ENCODE measurements around the gene ZBED3. TPM values are rescaled to one million over a fixed set of nuclear protein-coding genes. Genes with fewer than 3 reads are reported as not detected.
A peak's percentile ranks its signal among the peaks of the same experiment; 100 is the strongest.

The ZBED3 gene
- total and polyA plus RNA-seq, 4 donors, result 1.8 to 17.1 (median 5.3) TPM

DNA sequence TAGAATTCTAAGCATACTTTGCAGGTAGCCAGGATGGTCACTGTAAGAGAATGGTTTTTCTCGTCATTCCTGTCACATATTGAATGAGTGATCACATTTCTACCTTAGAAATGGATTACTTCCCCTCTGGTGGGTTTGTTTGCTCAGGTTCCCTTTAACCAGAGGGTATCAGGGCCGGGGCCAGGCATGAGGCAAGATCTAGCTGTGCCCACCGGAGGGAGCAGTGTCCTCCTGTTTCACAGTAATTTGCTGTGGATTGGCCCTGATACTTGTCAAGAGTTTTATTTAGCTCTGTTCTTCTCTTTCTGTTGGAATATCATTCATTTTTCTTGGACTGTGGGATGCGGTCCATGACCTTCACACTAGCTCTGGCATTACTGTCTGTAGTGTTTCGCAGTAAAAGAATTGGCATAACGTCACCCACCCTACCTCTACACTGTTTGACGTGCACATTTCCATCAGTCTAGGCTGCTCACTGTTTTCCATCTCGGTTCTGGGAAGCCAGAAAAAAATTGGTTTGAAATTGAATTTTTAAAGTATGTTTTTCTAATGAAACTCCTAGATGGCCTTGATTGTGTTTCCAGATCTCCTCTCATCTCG lies 42.4 kb upstream of the ZBED3 start:
- WGBS, 2 donors, result 75 to 81% methylated on average over 9 of the region's 9 CpGs

DNA sequence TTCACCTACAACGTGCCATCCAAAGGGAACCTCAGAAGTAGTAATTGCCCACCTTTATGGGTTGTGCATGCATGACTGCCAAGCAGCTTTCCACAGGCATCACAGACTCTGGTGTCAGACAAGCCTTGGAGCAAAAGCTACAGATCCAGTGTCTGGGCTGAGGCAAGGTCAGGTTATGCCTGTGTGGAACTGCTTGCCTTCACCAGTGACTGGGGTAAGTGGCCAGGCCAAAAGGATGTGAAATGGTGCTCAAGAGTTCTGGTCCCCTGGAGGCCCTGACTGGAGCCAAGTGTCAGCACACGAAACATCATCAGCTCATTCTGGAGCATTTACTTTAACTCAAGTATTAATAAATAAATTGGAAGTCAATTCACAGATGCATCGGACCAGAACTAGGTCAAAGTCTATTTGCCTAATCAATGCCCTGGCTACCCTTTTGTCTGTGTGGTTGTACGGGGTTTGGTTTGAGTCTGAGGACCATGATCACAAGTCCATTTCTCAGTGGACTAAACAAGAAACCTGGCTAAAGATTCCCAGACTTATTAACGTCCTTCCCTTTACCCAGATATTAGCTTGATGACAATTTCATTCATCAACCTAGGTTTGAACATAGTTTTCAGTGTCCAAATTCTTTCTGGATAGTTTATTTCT lies 41.5 kb upstream of the ZBED3 start:
- Histone ChIP-seq H3K9me3 (ENCODE audit: control insufficient read depth in 4 of 4, insufficient read depth in 3 of 4, low read length in 3 of 4) (no peaks in the 10 kb centered on the region), H3K27me3 (ENCODE audit: control insufficient read depth in 3 of 3, insufficient read depth in 3 of 3, low read length in 2 of 3) (no peaks in the 10 kb centered on the region), H3K27ac (ENCODE audit: low read depth in 1 of 2, low read length in 1 of 2) (no peak overlapping the region), H3K4me1 (ENCODE audit: control insufficient read depth in 5 of 5, insufficient read depth in 5 of 5, low read length in 5 of 5) (peaks cover 0 to 2% (median 0%) of the 10 kb centered on the region in 5 donors), H3K36me3 (ENCODE audit: control insufficient read depth in 4 of 4, insufficient read depth in 4 of 4, low read length in 4 of 4) (peaks cover 0 to 1% (median 0%) of the 10 kb centered on the region in 4 donors), H3K4me3 (no peak overlapping the region), H3K9ac (ENCODE audit: insufficient read depth in 1 of 2, low read length in 2 of 2) (no peak overlapping the region)
- ATAC-seq (ENCODE audit: insufficient read depth, low FRiP score) (no peak), DNase-seq (no peak)
- TF ChIP-seq, protein P1, sequence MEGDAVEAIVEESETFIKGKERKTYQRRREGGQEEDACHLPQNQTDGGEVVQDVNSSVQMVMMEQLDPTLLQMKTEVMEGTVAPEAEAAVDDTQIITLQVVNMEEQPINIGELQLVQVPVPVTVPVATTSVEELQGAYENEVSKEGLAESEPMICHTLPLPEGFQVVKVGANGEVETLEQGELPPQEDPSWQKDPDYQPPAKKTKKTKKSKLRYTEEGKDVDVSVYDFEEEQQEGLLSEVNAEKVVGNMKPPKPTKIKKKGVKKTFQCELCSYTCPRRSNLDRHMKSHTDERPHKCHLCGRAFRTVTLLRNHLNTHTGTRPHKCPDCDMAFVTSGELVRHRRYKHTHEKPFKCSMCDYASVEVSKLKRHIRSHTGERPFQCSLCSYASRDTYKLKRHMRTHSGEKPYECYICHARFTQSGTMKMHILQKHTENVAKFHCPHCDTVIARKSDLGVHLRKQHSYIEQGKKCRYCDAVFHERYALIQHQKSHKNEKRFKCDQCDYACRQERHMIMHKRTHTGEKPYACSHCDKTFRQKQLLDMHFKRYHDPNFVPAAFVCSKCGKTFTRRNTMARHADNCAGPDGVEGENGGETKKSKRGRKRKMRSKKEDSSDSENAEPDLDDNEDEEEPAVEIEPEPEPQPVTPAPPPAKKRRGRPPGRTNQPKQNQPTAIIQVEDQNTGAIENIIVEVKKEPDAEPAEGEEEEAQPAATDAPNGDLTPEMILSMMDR (IDR thresholded peaks at IDR 0.05; ENCODE audit: control extremely low read depth, extremely low read depth), result no peak
- WGBS, 2 donors, result 93% methylated on average over 5 of the region's 5 CpGs

More for the DNA sequence above, 42.4 kb upstream of the ZBED3 start:
- TF ChIP-seq, protein P1 (IDR thresholded peaks at IDR 0.05; ENCODE audit: control extremely low read depth, extremely low read depth), result no peak
- no peaks in the 10 kb centered on the region for H3K27me3 ChIP-seq (ENCODE audit: control insufficient read depth in 3 of 3, insufficient read depth in 3 of 3, low read length in 2 of 3)
- peaks cover 0 to 1% (median 0%) of the 10 kb centered on the region in 4 donors for H3K36me3 ChIP-seq (ENCODE audit: control insufficient read depth in 4 of 4, insufficient read depth in 4 of 4, low read length in 4 of 4)
- peak; percentile 35 to 48 (median 41) for DNase-seq
- peaks cover 0 to 3% (median 0%) of the 10 kb centered on the region in 5 donors for H3K4me1 ChIP-seq (ENCODE audit: control insufficient read depth in 5 of 5, insufficient read depth in 5 of 5, low read length in 5 of 5)
- ATAC-seq (ENCODE audit: insufficient read depth, low FRiP score), result no peak
- H3K27ac ChIP-seq (ENCODE audit: low read depth in 1 of 2, low read length in 1 of 2), result no peak overlapping the region
- no peaks in the 10 kb centered on the region for H3K9me3 ChIP-seq (ENCODE audit: control insufficient read depth in 4 of 4, insufficient read depth in 3 of 4, low read length in 3 of 4)
- no peak overlapping the region for H3K9ac ChIP-seq (ENCODE audit: insufficient read depth in 1 of 2, low read length in 2 of 2)
- no peak overlapping the region for H3K4me3 ChIP-seq

DNA sequence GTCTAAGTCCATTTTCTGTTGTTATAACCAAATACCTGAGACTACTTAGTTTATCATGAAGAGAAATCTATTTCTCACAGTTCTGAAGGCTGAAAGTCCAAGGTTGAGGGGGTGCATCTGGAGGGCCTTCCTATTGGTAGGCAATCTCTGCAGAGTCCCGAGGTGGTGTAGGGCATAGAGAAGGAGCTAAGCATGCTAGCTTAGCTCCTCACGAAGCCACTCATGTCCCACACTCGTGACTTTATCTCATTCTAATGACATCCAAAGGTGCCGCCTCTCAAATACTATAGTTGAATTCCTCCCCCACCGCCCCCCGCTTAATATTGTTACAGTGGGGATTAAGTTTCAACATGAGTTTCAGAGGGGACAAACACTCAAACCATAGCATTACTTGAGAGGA lies 36.0 kb upstream of the ZBED3 start:
- peaks cover 0 to 2% (median 0%) of the 10 kb centered on the region in 4 donors for H3K9me3 ChIP-seq (ENCODE audit: control insufficient read depth in 4 of 4, insufficient read depth in 3 of 4, low read length in 3 of 4)
- no peaks in the 10 kb centered on the region for H3K4me1 ChIP-seq (ENCODE audit: control insufficient read depth in 5 of 5, insufficient read depth in 5 of 5, low read length in 5 of 5)
- ATAC-seq (ENCODE audit: insufficient read depth, low FRiP score), result no peak
- H3K9ac ChIP-seq (ENCODE audit: insufficient read depth in 1 of 2, low read length in 2 of 2), result no peak overlapping the region
- H3K4me3 ChIP-seq, result no peak overlapping the region
- 77 to 94% methylated on average over 6 of the region's 6 CpGs for WGBS, 2 donors
- TF ChIP-seq, protein P1 (IDR thresholded peaks at IDR 0.05; ENCODE audit: control extremely low read depth, extremely low read depth), result no peak
- H3K36me3 ChIP-seq (ENCODE audit: control insufficient read depth in 4 of 4, insufficient read depth in 4 of 4, low read length in 4 of 4), result no peaks in the 10 kb centered on the region
- H3K27ac ChIP-seq (ENCODE audit: low read depth in 1 of 2, low read length in 1 of 2), result no peak overlapping the region
- H3K27me3 ChIP-seq (ENCODE audit: control insufficient read depth in 3 of 3, insufficient read depth in 3 of 3, low read length in 2 of 3), result no peaks in the 10 kb centered on the region
- DNase-seq, result no peak
